NCI-H2107 (cell line): Measurements from ENCODE around the gene EGLN2.
"Not testable (repeated sequence)": the region's sequence is repeated elsewhere in the genome, so short reads cannot be mapped to it uniquely, and the experiment has no call there.

ENCODE experiments used
- DNase-seq: peaks from one replicate; lab custom pipeline; 2025; lab: John Stamatoyannopoulos, UW

EGLN2 gene

GRCh38 chr19:40802300-40803169 lies 3.5 kb downstream of the EGLN2 start:
- no peak for DNase-seq

GRCh38 chr19:40803170-40803856 lies 4.3 kb downstream of the EGLN2 start:
- no peak for DNase-seq

- no peak for DNase-seq
Measured at GRCh38 chr19:40803857-40804782, 5.1 kb downstream of the EGLN2 start.

GRCh38 chr19:40804783-40805242 lies 5.8 kb downstream of the EGLN2 start:
- DNase-seq = no peak

GRCh38 chr19:40805258-40805868 lies 6.4 kb downstream of the EGLN2 start:
- DNase-seq = no peak

GRCh38 chr19:40806423-40807146 lies 7.6 kb downstream of the EGLN2 start:
- DNase-seq = no peak

- DNase-seq = no peak
Measured at GRCh38 chr19:40807147-40808020, 8.4 kb downstream of the EGLN2 start.

- no peak for DNase-seq
Measured at GRCh38 chr19:40808021-40808325, 9.0 kb downstream of the EGLN2 start.

- DNase-seq = no peak
Measured at GRCh38 chr19:40808497-40808896, 9.5 kb downstream of the EGLN2 start.

GRCh38 chr19:40809358-40810086 lies 10.5 kb downstream of the EGLN2 start:
- DNase-seq = no peak

GRCh38 chr19:40810160-40810559 lies 11.2 kb downstream of the EGLN2 start:
- DNase-seq = no peak

- DNase-seq = not testable (repeated sequence)
Measured at GRCh38 chr19:40810649-40811408, 11.8 kb downstream of the EGLN2 start.

- DNase-seq = no peak
Measured at GRCh38 chr19:40811478-40812341, 12.7 kb downstream of the EGLN2 start.

GRCh38 chr19:40812571-40812970 lies 13.6 kb downstream of the EGLN2 start:
- DNase-seq = not testable (repeated sequence)

- no peak for DNase-seq
Measured at GRCh38 chr19:40813182-40813581, 14.2 kb downstream of the EGLN2 start.

GRCh38 chr19:40815223-40815622 lies 16.2 kb downstream of the EGLN2 start:
- no peak for DNase-seq

GRCh38 chr19:40818480-40819399 lies 19.7 kb downstream of the EGLN2 start:
- DNase-seq = peak; percentile 36
